Measurements from ENCODE around the gene ATP13A1.

- TF ChIP-seq POLR2A (IDR thresholded peaks at IDR 0.05; ENCODE audit: low read depth) (no peak), POLR2AphosphoS5 (IDR thresholded peaks at IDR 0.05) (no peak), CTCF (IDR thresholded peaks at IDR 0.05) (no peak), EP300 (IDR thresholded peaks at IDR 0.05) (no peak)
Observed at GRCh38 chr19:19686580-19686979, 23.1 kb upstream of the ATP13A1 start.

All from esophagus muscularis mucosa (tissue), 4 donors.